HL-60 (cell line): ENCODE results near the gene EIPR1.

ENCODE experiments used
- DNase-seq, 2 experiments: peaks; one replicate each; pipeline ENCODE4 v3.0.0-alpha.2; 2010 to 2020; ENCODE audit warnings: low read depth in 1 of 2, low spot score in 1 of 2
- H3K27ac ChIP-seq: fragments of 250-450 bp; sonication (Bioruptor Pico); replicated peaks from 2 replicates; pipeline ENCODE4 v1.5.1; 2020; ENCODE audit warnings: mild to moderate bottlenecking, moderate library complexity
- H3K27me3 ChIP-seq: fragments of 250-450 bp; sonication (Bioruptor Pico); 2 replicates; pipeline ENCODE4 v1.5.1; 2021; ENCODE audit warnings: mild to moderate bottlenecking, moderate library complexity; ENCODE audit not compliant: insufficient read depth, poor library complexity, severe bottlenecking
- H3K4me3 ChIP-seq: replicated peaks from 2 replicates; pipeline ENCODE4 v1.5.1; 2011; ENCODE audit warnings: mild to moderate bottlenecking, control low read depth, low read length; ENCODE audit not compliant: insufficient read depth
- CTCF ChIP-seq: IDR thresholded peaks from one replicate; pipeline ENCODE4 v1.5.1; 2011; ENCODE audit warnings: low read length, control low read depth, inconsistent platforms; ENCODE audit not compliant: insufficient read depth
- GABPA ChIP-seq: IDR thresholded peaks from 2 replicates; pipeline ENCODE4 v1.6.1; 2012; ENCODE audit warnings: low read depth
- POLR2AphosphoS5 ChIP-seq: IDR thresholded peaks from 2 replicates; pipeline ENCODE4 v1.6.1; 2012; ENCODE audit warnings: low read depth
- SPI1 ChIP-seq: IDR thresholded peaks from 2 replicates; pipeline ENCODE4 v1.6.1; 2012; ENCODE audit warnings: low read depth, mild to moderate bottlenecking, borderline replicate concordance
- TF ChIP-seq, protein P1 (sequence below): IDR thresholded peaks from 2 replicates; pipeline ENCODE4 v1.6.1; 2012; ENCODE audit warnings: low read depth; ENCODE audit not compliant: insufficient replicate concordance

Gene EIPR1

GRCh38 chr2:3172265-3172935 is 205.2 kb downstream of the EIPR1 start:
- H3K27ac ChIP-seq, result no peak overlapping the region
- H3K4me3 ChIP-seq, result no peak overlapping the region
- DNase-seq, result no peak
- no peak for TF ChIP-seq CTCF
- TF ChIP-seq, protein P1, sequence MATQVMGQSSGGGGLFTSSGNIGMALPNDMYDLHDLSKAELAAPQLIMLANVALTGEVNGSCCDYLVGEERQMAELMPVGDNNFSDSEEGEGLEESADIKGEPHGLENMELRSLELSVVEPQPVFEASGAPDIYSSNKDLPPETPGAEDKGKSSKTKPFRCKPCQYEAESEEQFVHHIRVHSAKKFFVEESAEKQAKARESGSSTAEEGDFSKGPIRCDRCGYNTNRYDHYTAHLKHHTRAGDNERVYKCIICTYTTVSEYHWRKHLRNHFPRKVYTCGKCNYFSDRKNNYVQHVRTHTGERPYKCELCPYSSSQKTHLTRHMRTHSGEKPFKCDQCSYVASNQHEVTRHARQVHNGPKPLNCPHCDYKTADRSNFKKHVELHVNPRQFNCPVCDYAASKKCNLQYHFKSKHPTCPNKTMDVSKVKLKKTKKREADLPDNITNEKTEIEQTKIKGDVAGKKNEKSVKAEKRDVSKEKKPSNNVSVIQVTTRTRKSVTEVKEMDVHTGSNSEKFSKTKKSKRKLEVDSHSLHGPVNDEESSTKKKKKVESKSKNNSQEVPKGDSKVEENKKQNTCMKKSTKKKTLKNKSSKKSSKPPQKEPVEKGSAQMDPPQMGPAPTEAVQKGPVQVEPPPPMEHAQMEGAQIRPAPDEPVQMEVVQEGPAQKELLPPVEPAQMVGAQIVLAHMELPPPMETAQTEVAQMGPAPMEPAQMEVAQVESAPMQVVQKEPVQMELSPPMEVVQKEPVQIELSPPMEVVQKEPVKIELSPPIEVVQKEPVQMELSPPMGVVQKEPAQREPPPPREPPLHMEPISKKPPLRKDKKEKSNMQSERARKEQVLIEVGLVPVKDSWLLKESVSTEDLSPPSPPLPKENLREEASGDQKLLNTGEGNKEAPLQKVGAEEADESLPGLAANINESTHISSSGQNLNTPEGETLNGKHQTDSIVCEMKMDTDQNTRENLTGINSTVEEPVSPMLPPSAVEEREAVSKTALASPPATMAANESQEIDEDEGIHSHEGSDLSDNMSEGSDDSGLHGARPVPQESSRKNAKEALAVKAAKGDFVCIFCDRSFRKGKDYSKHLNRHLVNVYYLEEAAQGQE, result no peak
- no peaks in the 10 kb centered on the region for H3K27me3 ChIP-seq

- Histone ChIP-seq H3K27me3 (no peaks in the 10 kb centered on the region), H3K27ac (no peak overlapping the region), H3K4me3 (no peak overlapping the region)
- TF ChIP-seq, protein P1, result no peak
- TF ChIP-seq SPI1, result no peak
- no peak for TF ChIP-seq GABPA
- no peak for TF ChIP-seq POLR2AphosphoS5
- TF ChIP-seq CTCF, result no peak
- DNase-seq, result no peak
Observed at GRCh38 chr2:3171564-3172264, 205.9 kb downstream of the EIPR1 start.

- TF ChIP-seq, protein P1, result no peak
- TF ChIP-seq GABPA (no peak), POLR2AphosphoS5 (no peak), SPI1 (no peak), CTCF (no peak)
- DNase-seq, result no peak
Observed at GRCh38 chr2:3170792-3171455, 206.7 kb downstream of the EIPR1 start.

More at GRCh38 chr2:3170792-3171455, 206.7 kb downstream of the EIPR1 start:
- H3K27me3 ChIP-seq, result no peaks in the 10 kb centered on the region
- no peak overlapping the region for H3K27ac ChIP-seq
- no peak overlapping the region for H3K4me3 ChIP-seq
